Immature natural killer cell (primary cell): Measurements from ENCODE around the gene ESR1. TPM values are rescaled to one million over a fixed set of nuclear protein-coding genes. Genes with fewer than 3 reads are reported as not detected.
A peak's percentile ranks its signal among the peaks of the same experiment; 100 is the strongest.
"Not testable (repeated sequence)": the region's sequence is repeated elsewhere in the genome, so short reads cannot be mapped to it uniquely, and the experiment has no call there.

Source experiments
- DNase-seq, 3 donors: peaks; one replicate each; pipeline ENCODE4 v3.0.0; 2022; ENCODE audit warnings: mixed read lengths in 1 of 3
- H3K27ac Mint-ChIP-seq, 6 donors: one replicate each; pipeline ENCODE4 v1.8.0; 2020; ENCODE audit warnings: mixed read lengths in 6 of 6, mild to moderate bottlenecking in 5 of 6, inconsistent platforms in 4 of 6, moderate library complexity in 3 of 6
- H3K27me3 Mint-ChIP-seq, 3 donors: one replicate each; pipeline ENCODE4 v1.8.0; 2020 to 2021; ENCODE audit warnings: low read depth in 3 of 3, mild to moderate bottlenecking in 3 of 3, mixed read lengths in 3 of 3, moderate library complexity in 3 of 3, inconsistent platforms in 1 of 3
- H3K36me3 Mint-ChIP-seq, 3 donors: one replicate each; pipeline ENCODE4 v1.8.0; 2020; ENCODE audit warnings: mixed read lengths in 3 of 3, inconsistent platforms in 2 of 3, mild to moderate bottlenecking in 2 of 3
- H3K4me1 Mint-ChIP-seq, 2 donors: one replicate each; pipeline ENCODE4 v1.8.0; 2020; ENCODE audit warnings: inconsistent platforms in 2 of 2, mild to moderate bottlenecking in 2 of 2, mixed read lengths in 2 of 2, moderate library complexity in 1 of 2
- H3K4me3 Mint-ChIP-seq, 5 donors: one replicate each; pipeline ENCODE4 v1.8.0; 2020; ENCODE audit warnings: mild to moderate bottlenecking in 5 of 5, mixed read lengths in 5 of 5, inconsistent platforms in 3 of 5, moderate library complexity in 3 of 5
- H3K9me3 Mint-ChIP-seq, 6 donors: one replicate each; pipeline ENCODE4 v1.8.0; 2020; ENCODE audit warnings: mild to moderate bottlenecking in 6 of 6, mixed read lengths in 6 of 6, inconsistent platforms in 4 of 6, moderate library complexity in 3 of 6
- polyA plus RNA-seq, 3 donors: library from polyadenylated mRNA; unstranded; fragments of 300-500 nt; fragmentation: Illumina TruSeq; gene quantifications; one replicate each; pipeline ENCODE4 v1.2.3, GENCODE V29; 2021

The ESR1 gene
- polyA plus RNA-seq, 3 donors from 2014 or later, result not detected

- no peak overlapping the region for H3K27ac Mint-ChIP-seq
- H3K4me1 Mint-ChIP-seq, result no peaks in the 10 kb centered on the region
- no peaks in the 10 kb centered on the region for H3K9me3 Mint-ChIP-seq
- H3K4me3 Mint-ChIP-seq, result no peak overlapping the region
- H3K27me3 Mint-ChIP-seq, result peaks cover 2 to 11% (median 2%) of the 10 kb centered on the region in 3 donors
- no peaks in the 10 kb centered on the region for H3K36me3 Mint-ChIP-seq
- no peak for DNase-seq
Observed at GRCh38 chr6:151993364-151993763, 185.9 kb downstream of the ESR1 start.

- H3K4me3 Mint-ChIP-seq, result no peak overlapping the region
- H3K27me3 Mint-ChIP-seq, result peaks cover 0 to 11% (median 0%) of the 10 kb centered on the region in 3 donors
- no peaks in the 10 kb centered on the region for H3K36me3 Mint-ChIP-seq
- H3K4me1 Mint-ChIP-seq, result no peaks in the 10 kb centered on the region
- H3K9me3 Mint-ChIP-seq, result no peaks in the 10 kb centered on the region
- H3K27ac Mint-ChIP-seq, result no peak overlapping the region
- no peak for DNase-seq
Observed at GRCh38 chr6:151998784-151999183, 191.3 kb downstream of the ESR1 start.

- H3K27me3 Mint-ChIP-seq, result peaks cover 0 to 11% (median 0%) of the 10 kb centered on the region in 3 donors
- no peaks in the 10 kb centered on the region for H3K4me1 Mint-ChIP-seq
- H3K4me3 Mint-ChIP-seq, result no peak overlapping the region
- DNase-seq, result no peak
- H3K9me3 Mint-ChIP-seq, result no peaks in the 10 kb centered on the region
- no peaks in the 10 kb centered on the region for H3K36me3 Mint-ChIP-seq
- H3K27ac Mint-ChIP-seq, result no peak overlapping the region
Observed at GRCh38 chr6:151999194-151999593, 191.7 kb downstream of the ESR1 start.

GRCh38 chr6:152001408-152001807, 193.9 kb downstream of the ESR1 start:
- Mint-ChIP-seq H3K27ac (no peak overlapping the region), H3K4me1 (no peaks in the 10 kb centered on the region), H3K4me3 (no peak overlapping the region), H3K36me3 (peaks cover 0 to 4% (median 0%) of the 10 kb centered on the region in 3 donors), H3K9me3 (no peaks in the 10 kb centered on the region), H3K27me3 (peaks cover 0 to 3% (median 0%) of the 10 kb centered on the region in 3 donors)
- DNase-seq, result no peak

GRCh38 chr6:152002306-152002705, 194.8 kb downstream of the ESR1 start:
- H3K4me3 Mint-ChIP-seq, result no peak overlapping the region
- H3K4me1 Mint-ChIP-seq, result no peaks in the 10 kb centered on the region
- H3K27ac Mint-ChIP-seq, result no peak overlapping the region
- DNase-seq, result no peak
- peaks cover 0 to 5% (median 4%) of the 10 kb centered on the region in 3 donors for H3K27me3 Mint-ChIP-seq
- peaks cover 0 to 4% (median 0%) of the 10 kb centered on the region in 3 donors for H3K36me3 Mint-ChIP-seq
- H3K9me3 Mint-ChIP-seq, result no peaks in the 10 kb centered on the region

- H3K36me3 Mint-ChIP-seq, result peaks cover 0 to 4% (median 0%) of the 10 kb centered on the region in 3 donors
- H3K9me3 Mint-ChIP-seq, result no peaks in the 10 kb centered on the region
- no peaks in the 10 kb centered on the region for H3K4me1 Mint-ChIP-seq
- DNase-seq, result no peak
- no peak overlapping the region for H3K27ac Mint-ChIP-seq
- H3K4me3 Mint-ChIP-seq, result no peak overlapping the region
- peaks cover 0 to 5% (median 5%) of the 10 kb centered on the region in 3 donors for H3K27me3 Mint-ChIP-seq
Observed at GRCh38 chr6:152004036-152004566, 196.6 kb downstream of the ESR1 start.

GRCh38 chr6:152004896-152005295, 197.4 kb downstream of the ESR1 start:
- no peaks in the 10 kb centered on the region for H3K4me1 Mint-ChIP-seq

GRCh38 chr6:152008779-152009178, 201.3 kb downstream of the ESR1 start:
- Mint-ChIP-seq H3K4me1 (no peaks in the 10 kb centered on the region), H3K36me3 (peaks cover 0 to 4% (median 0%) of the 10 kb centered on the region in 3 donors), H3K27me3 (peaks cover 2 to 15% (median 5%) of the 10 kb centered on the region in 3 donors), H3K4me3 (no peak overlapping the region), H3K27ac (no peak overlapping the region), H3K9me3 (no peaks in the 10 kb centered on the region)
- DNase-seq, result no peak

More at GRCh38 chr6:152004896-152005295, 197.4 kb downstream of the ESR1 start:
- H3K9me3 Mint-ChIP-seq, result no peaks in the 10 kb centered on the region
- no peak overlapping the region for H3K27ac Mint-ChIP-seq
- H3K4me3 Mint-ChIP-seq, result no peak overlapping the region
- no peak for DNase-seq
- H3K36me3 Mint-ChIP-seq, result peaks cover 0 to 4% (median 0%) of the 10 kb centered on the region in 3 donors
- peaks cover 0 to 6% (median 5%) of the 10 kb centered on the region in 3 donors for H3K27me3 Mint-ChIP-seq

- Mint-ChIP-seq H3K36me3 (no peaks in the 10 kb centered on the region), H3K4me1 (no peaks in the 10 kb centered on the region)
Observed at GRCh38 chr6:152012227-152012626, 204.7 kb downstream of the ESR1 start.

GRCh38 chr6:152018876-152019275, 211.4 kb downstream of the ESR1 start:
- H3K4me1 Mint-ChIP-seq, result no peaks in the 10 kb centered on the region
- H3K27ac Mint-ChIP-seq, result no peak overlapping the region
- peaks cover 0 to 5% (median 3%) of the 10 kb centered on the region in 3 donors for H3K36me3 Mint-ChIP-seq
- DNase-seq, result no peak
- H3K9me3 Mint-ChIP-seq, result peaks cover 0 to 7% (median under 1%) of the 10 kb centered on the region in 6 donors
- no peak overlapping the region for H3K4me3 Mint-ChIP-seq
- peaks cover 0 to 2% (median 2%) of the 10 kb centered on the region in 3 donors for H3K27me3 Mint-ChIP-seq

More at GRCh38 chr6:152012227-152012626, 204.7 kb downstream of the ESR1 start:
- peaks cover 2 to 12% (median 2%) of the 10 kb centered on the region in 3 donors for H3K27me3 Mint-ChIP-seq
- H3K27ac Mint-ChIP-seq, result no peak overlapping the region
- no peak overlapping the region for H3K4me3 Mint-ChIP-seq
- peaks cover 0 to 3% (median 0%) of the 10 kb centered on the region in 6 donors for H3K9me3 Mint-ChIP-seq
- no peak for DNase-seq

GRCh38 chr6:152022303-152022702, 214.8 kb downstream of the ESR1 start:
- H3K27ac Mint-ChIP-seq, result no peak overlapping the region

GRCh38 chr6:152023613-152024012, 216.1 kb downstream of the ESR1 start:
- H3K36me3 Mint-ChIP-seq, result peaks cover 0 to 5% (median 3%) of the 10 kb centered on the region in 3 donors
- no peak for DNase-seq
- H3K4me1 Mint-ChIP-seq, result peaks cover 3 to 14% of the 10 kb centered on the region in 2 donors
- H3K27ac Mint-ChIP-seq, result no peak overlapping the region
- H3K27me3 Mint-ChIP-seq, result peaks cover 0 to 2% (median 2%) of the 10 kb centered on the region in 3 donors
- peaks cover 0 to 4% (median under 1%) of the 10 kb centered on the region in 6 donors for H3K9me3 Mint-ChIP-seq
- H3K4me3 Mint-ChIP-seq, result no peak overlapping the region

More at GRCh38 chr6:152022303-152022702, 214.8 kb downstream of the ESR1 start:
- peaks cover 0 to 4% (median under 1%) of the 10 kb centered on the region in 6 donors for H3K9me3 Mint-ChIP-seq
- peaks cover 3 to 14% of the 10 kb centered on the region in 2 donors for H3K4me1 Mint-ChIP-seq
- peaks cover 0 to 5% (median 3%) of the 10 kb centered on the region in 3 donors for H3K36me3 Mint-ChIP-seq
- H3K27me3 Mint-ChIP-seq, result peaks cover 0 to 2% (median 2%) of the 10 kb centered on the region in 3 donors
- DNase-seq, result no peak
- H3K4me3 Mint-ChIP-seq, result no peak overlapping the region

- Mint-ChIP-seq H3K4me3 (peak overlapping the region in 4 of 5 donors; percentile 12 to 71 (median 42)), H3K9me3 (peaks cover 0 to 4% (median under 1%) of the 10 kb centered on the region in 6 donors), H3K27ac (peak overlapping the region in 1 of 6 donors; percentile 51), H3K36me3 (peaks cover 3 to 5% (median 3%) of the 10 kb centered on the region in 3 donors), H3K27me3 (peaks cover 0 to 4% (median 2%) of the 10 kb centered on the region in 3 donors), H3K4me1 (peaks cover 3 to 14% of the 10 kb centered on the region in 2 donors)
- DNase-seq, result no peak
Observed at GRCh38 chr6:152026291-152026690, 218.8 kb downstream of the ESR1 start.

- peak overlapping the region in 1 of 5 donors; percentile 42 for H3K4me3 Mint-ChIP-seq
- H3K9me3 Mint-ChIP-seq, H3K27me3 Mint-ChIP-seq, H3K36me3 Mint-ChIP-seq, DNase-seq: not testable (repeated sequence)
- peaks cover 3 to 14% of the 10 kb centered on the region in 2 donors for H3K4me1 Mint-ChIP-seq
- peak overlapping the region in 1 of 6 donors; percentile 51 for H3K27ac Mint-ChIP-seq
Observed at GRCh38 chr6:152026744-152027143, 219.3 kb downstream of the ESR1 start.
